HG02588 (cell line): Measurements from ENCODE around the gene ZSWIM4.
"Not testable (repeated sequence)": the region's sequence is repeated elsewhere in the genome, so short reads cannot be mapped to it uniquely, and the experiment has no call there.

Source experiments
- ATAC-seq: cut with Tn5 transposase; IDR thresholded peaks from one replicate; pipeline ENCODE4 v1.9.1; 2021; ENCODE audit warnings: mild to moderate bottlenecking, moderate library complexity; ENCODE audit not compliant: unreplicated experiment

ZSWIM4 gene

DNA sequence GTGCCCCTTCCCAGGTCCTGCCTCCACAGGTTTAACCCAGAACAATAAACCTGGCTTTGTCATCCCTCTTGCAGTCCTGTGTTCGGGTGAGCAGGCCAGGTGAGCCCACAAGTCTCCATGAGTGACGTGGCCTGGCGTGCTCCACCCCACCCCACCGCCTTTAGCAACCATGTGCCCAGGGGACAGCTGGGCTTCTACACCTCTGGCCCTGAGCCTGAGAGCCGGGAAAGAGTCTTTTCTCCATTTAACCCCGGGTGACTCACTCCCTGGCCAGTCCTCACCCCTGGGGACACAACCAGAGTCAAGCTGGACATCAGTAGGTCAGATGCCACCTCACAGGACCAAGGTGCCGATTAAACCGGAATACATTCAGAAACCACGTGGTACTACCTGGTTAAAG is 16.8 kb upstream of the ZSWIM4 start:
- no peak for ATAC-seq

- ATAC-seq, result no peak
These were observed 16.4 kb upstream of the ZSWIM4 start for GRCh38 chr19:13778847-13779246.

- not testable (repeated sequence) for ATAC-seq
These were observed 15.4 kb upstream of the ZSWIM4 start for GRCh38 chr19:13779794-13780193.

GRCh38 chr19:13781547-13781946 is 13.7 kb upstream of the ZSWIM4 start:
- no peak for ATAC-seq

DNA sequence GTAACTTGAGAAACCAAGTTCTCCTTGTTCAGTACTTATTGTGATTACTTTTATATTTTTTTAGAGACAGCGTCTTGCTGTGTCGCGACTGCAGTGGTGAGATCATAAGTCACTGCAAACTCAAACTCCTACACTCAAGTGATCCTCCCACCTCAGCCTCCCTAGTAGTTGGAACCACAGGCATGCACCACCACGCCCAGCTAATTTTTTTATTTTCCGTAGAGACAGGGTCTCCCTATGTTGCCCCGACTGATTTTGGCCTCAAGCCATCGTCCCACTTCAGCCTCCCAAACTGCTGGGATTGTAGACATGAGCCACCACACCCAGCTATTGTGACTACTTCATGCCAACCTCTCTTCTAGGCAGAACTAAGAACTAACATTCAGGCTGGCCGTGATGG is 12.7 kb upstream of the ZSWIM4 start:
- no peak for ATAC-seq

DNA sequence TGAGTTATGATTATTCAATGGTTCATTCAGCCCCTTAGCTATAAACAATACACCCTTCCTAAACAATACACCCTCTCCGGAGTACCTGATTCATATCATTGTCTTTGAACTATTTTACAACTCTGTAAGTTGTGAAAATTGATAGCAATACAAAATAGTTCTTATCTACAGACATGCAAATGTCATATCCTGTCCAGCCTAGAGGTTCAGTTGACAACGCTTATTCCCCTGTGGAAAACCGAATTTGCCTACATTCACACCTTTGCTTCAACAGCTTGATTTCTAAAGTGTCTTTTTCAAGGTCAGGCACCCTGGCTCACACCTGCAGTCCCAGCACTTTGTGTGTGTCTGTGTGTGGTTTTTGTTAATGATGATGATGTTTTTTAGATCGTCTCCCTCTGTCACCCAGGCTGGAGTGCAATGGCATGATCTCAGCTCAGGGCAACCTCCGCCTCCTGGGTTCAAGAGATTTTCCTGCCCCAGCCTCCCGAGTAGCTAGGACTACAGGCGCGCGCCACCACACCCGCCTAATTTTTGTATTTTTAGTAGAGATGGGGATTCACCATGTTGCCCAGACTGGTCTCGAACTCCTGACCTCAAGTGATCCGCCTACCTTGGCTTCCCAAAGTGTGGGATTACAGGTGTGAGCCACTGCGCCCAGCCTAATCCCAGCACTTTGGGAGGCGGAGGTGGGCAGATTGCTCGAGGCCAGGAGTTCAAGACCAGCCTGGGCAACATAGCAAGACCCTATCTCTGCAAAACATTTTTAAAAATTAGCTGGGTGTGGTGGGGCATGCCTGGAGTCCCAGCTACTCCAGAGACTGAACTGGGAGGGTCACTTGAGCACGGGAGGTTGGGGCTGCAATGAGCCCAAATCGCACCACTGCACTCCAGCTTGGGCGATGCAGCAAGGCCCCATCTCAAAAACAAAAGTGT is 11.4 kb upstream of the ZSWIM4 start:
- no peak for ATAC-seq

DNA sequence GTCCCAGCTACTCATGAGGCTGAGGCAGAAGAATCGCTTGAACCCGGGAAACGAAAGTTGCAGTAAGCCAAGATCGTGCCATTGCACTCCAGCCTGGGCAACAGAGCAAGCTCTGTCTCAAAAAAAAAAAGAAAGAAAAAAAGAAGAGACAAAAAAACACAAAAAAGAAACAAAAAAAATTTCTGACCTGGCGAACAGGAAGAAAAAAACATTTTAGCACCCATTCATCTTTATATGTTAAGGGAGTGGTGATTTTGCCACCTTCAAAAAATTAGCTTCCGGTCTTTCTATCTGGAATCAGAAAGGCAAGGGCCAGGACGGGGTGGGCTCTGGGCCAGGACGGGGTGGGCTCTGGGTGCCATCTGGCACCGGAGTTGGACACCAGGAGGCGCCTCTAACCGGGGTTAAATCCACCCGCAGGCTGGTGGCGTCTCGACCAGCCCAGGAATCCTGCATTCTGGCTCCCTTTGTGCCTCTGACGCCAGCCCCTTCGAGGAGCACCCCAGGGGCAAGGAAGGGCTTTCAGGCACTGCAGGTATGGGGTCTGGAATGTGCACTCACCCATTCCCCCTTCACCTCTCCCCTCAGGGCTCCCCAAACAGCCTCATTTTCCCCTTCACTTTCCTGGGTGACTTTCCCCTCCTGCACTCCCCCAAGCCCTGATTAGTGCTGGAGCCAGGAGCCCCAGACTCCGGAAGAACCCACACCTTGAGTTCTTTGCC is 10.4 kb upstream of the ZSWIM4 start:
- ATAC-seq, result no peak

- ATAC-seq, result no peak
These were observed 6.3 kb upstream of the ZSWIM4 start for GRCh38 chr19:13788991-13789390.

- no peak for ATAC-seq
These were observed 4.9 kb upstream of the ZSWIM4 start for GRCh38 chr19:13790354-13790753.

DNA sequence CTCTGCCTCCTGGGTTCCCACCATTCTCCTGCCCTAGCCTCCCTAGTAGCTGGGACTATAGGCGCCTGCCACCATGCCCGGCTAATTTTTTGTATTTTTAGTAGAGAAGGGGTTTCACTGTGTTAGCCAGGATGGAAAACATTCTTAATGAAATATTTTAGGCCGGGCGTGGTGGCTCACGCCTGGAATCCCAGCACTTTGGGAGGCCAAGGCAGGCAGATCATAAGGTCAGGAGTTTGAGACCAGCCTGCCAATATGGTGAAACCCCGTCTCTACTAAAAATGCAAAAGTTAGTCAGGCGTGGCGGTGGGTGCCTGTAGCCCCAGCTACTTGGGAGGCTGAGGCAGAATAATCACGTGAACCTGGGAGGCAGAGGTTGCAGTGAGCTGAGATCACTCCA is 1.9 kb upstream of the ZSWIM4 start:
- ATAC-seq, result not testable (repeated sequence)

DNA sequence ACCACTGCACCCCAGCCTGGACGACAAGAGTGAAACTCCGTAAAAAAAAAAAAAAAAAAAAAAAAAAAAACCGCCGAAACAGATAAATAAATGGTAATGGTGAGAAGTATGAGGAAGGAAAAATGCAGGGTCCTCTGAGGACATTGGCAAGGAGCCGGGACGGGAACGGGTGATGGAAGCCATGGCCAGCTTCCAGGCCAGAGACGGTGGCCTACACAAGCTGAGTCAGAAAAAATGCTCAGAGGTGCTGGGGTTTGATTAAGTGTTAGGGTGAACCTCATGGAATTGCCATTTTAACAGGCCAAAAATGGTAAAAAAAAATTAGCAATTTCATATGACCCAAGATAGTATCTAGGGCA is 866 bp upstream of the ZSWIM4 start:
- ATAC-seq, result no peak

- peak; percentile 36 for ATAC-seq
These were observed 505 bp downstream of the ZSWIM4 start for GRCh38 chr19:13795595-13796300.

DNA sequence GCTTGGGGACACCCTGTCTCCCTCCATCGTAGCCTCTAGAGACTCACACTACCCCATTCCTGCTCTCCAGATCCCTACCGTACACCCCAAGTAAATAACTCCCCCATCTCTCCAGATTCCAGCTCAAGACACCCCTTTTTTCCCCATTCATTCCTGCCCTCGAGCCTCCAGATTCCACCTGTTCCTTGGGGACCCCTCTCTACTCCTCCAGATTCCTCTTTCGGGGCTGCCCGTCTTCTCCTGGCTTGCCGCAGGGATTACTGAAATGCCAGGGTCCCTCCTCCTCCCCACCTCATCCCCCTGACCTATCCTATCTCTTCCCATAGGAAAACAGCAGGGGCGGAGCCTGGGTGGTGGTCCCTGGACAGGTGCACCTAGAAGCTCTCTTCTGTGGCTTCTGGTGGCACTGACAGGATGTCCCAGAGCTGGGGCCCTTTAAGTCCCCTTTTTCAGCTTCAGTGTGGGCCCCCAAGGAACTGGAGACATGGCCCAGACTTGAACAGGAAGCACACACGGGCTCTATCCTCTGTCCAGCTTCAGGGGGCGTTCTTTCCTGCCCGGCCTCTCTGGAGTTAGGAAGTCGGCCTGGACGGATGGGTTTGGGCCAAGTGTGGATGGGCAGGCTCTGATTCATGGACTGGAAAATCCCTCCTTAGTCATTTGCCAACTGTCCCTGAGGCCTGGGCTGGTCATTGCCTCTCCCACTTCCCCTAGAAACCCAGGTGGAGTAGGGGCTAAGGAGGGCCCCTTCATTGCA is 1.2 kb downstream of the ZSWIM4 start:
- no peak for ATAC-seq

- no peak for ATAC-seq
These were observed 1.8 kb downstream of the ZSWIM4 start for GRCh38 chr19:13797058-13797440.

DNA sequence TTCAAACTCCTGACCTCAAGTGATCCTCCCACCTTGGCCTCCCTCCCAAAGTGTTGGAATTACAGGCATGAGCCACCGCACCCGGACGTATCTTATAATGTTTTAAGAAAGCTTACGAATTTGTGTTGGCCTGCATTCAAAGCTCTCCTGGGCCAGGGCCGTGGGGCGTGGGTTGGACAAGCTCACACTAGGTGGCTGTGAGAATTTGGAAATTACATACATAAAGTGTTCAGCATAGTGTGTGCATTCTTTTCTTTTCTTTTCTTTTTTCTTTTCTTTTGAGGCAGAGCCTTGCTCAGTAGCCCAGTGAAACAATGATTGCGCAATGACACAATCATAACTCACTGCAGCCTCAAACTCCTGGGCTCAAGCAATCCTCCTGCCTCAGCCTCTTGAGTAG is 2.6 kb downstream of the ZSWIM4 start:
- ATAC-seq, result no peak

DNA sequence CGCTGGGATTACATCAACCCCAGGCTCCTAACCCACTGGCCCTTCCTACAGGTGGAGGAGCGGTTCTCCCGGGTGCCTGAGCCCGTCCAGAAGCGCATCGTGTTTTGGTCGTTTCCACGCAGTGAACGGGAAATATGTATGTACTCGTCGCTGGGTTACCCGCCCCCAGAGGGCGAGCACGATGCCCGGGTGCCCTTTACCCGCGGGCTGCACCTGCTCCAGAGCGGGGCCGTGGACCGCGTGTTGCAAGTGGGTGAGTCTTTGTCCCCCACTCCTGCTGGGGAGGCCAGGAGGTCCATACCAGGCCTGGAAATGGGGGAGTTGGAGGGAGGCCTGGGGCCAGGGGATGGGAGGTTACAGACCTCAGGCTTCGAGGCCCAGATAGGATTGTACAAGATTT is 4.4 kb downstream of the ZSWIM4 start:
- no peak for ATAC-seq

DNA sequence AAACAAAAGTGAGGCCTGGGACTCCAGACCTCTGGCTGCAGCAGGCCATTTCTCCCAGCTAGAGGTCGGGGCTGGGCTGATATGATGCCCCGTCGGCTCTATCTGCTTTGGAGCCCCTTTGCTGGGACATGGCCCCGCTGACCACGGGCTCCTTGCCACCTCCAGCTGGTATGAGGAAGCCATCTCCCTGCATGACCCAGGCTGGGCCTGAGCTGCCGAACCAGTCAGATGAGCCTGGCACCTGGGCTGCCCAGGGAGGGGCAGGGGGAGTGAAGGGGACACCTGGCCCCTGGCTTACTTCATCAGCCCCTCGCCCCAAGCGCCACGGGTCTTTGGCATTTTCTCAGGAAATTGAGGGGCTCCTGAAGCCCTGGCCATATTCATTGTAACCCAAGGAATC is 7.8 kb downstream of the ZSWIM4 start:
- ATAC-seq, result no peak

DNA sequence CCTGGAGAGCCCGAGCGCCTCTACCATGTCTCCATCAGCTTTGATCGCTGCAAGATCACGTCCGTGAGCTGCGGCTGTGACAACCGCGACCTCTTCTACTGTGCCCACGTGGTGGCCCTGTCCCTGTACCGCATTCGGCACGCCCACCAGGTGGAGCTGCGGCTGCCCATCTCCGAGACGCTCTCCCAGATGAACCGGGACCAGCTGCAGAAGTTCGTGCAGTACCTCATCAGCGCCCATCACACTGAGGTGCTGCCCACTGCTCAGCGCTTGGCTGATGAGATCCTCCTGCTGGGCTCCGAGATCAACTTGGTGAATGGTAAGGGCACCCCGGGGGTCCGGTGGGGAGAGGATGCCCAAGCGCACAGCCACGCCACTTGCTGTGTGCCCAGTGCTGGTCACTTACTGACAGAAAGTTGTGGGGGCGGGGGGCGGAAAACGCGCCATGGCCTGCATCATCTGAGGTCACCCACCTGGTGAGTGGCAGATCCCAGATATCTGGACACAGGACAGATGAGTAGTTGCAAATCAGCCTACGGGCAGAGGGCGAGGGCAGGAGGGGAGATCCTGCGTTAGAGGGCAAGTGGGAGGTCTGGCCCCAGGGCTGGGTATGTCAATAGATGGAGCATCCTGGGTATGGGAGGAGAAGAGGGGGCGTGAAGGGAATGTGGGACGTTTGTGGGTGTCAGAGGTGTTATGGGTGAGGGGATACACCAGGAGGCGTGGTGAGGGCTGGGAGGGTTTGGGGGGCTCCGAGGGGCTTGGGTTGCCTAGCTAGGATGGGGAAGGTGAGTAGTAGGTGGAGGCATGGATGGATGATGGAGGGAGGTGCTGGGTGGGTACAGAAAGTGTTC is 9.8 kb downstream of the ZSWIM4 start:
- no peak for ATAC-seq

DNA sequence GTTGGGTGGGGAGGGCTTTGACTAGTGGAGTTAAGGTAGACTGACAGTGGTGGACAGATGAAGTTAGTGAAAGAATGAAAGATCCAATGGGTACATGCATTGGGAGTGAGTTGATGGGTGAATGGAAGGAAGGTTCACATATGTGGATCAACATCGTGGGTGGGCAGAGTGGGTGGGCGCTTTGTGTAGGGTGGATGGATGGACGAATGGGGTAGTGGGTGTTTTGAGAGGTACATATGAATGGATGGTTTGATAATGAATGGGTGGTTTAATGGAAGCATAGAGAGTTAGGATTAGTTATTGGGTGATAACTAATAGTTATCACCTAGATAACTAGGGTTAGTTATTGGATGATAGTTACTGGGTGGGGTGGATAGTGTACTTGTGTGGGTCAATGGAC is 11.5 kb downstream of the ZSWIM4 start:
- ATAC-seq, result no peak

GRCh38 chr19:13807421-13808021 is 12.3 kb downstream of the ZSWIM4 start:
- ATAC-seq, result no peak
